Measurements from ENCODE around the gene AP2A2. TPM values are rescaled to one million over a fixed set of nuclear protein-coding genes. Genes with fewer than 3 reads are reported as not detected.

The AP2A2 gene
- total RNA-seq, 6 experiments from 2014 or later, result 41.4 to 66.7 (median 53.8) TPM

GRCh38 chr11:1019321-1019910, 93.7 kb downstream of the AP2A2 start:
- Histone ChIP-seq H3K27ac (no peak overlapping the region), H3K27me3 (no peaks in the 10 kb centered on the region), H3K9me3 (no peaks in the 10 kb centered on the region), H3K4me1 (no peaks in the 10 kb centered on the region), H3K36me3 (no peaks in the 10 kb centered on the region), H3K4me3 (no peak overlapping the region)
- no peak for ATAC-seq
- DNase-seq, result no peak
- TF ChIP-seq CTCF (IDR thresholded peaks at IDR 0.05), result no peak
- no peak for TF ChIP-seq POLR2A (IDR thresholded peaks at IDR 0.05)
- intact Hi-C loops (cut with DNase I), result no loop called here
- WGBS (ENCODE audit: insufficient coverage, low coverage, low lambda C conversion rate, missing lambda C conversion rate), result 43% methylated on average over 4 of the region's 21 CpGs

GRCh38 chr11:1020211-1020905, 94.7 kb downstream of the AP2A2 start:
- H3K9me3 ChIP-seq, result no peaks in the 10 kb centered on the region
- DNase-seq (no peak), ATAC-seq (no peak)
- H3K27ac ChIP-seq, result no peak overlapping the region
- no peaks in the 10 kb centered on the region for H3K36me3 ChIP-seq
- no peaks in the 10 kb centered on the region for H3K27me3 ChIP-seq
- WGBS (ENCODE audit: insufficient coverage, low coverage, low lambda C conversion rate, missing lambda C conversion rate), result no CpG with 5 or more reads among the region's 19 CpGs
- H3K4me3 ChIP-seq, result no peak overlapping the region
- no peaks in the 10 kb centered on the region for H3K4me1 ChIP-seq
- TF ChIP-seq CTCF (IDR thresholded peaks at IDR 0.05) (no peak), POLR2A (IDR thresholded peaks at IDR 0.05) (no peak)
- intact Hi-C loops (cut with DNase I), result no loop called here

GRCh38 chr11:1022411-1022810, 96.7 kb downstream of the AP2A2 start:
- no peak for ATAC-seq
- WGBS (ENCODE audit: insufficient coverage, low coverage, low lambda C conversion rate, missing lambda C conversion rate), result 89% methylated on average over 4 of the region's 7 CpGs

GRCh38 chr11:1022908-1023810, 97.5 kb downstream of the AP2A2 start:
- TF ChIP-seq CTCF (IDR thresholded peaks at IDR 0.05) (no peak), POLR2A (IDR thresholded peaks at IDR 0.05) (no peak)
- ATAC-seq (no peak), DNase-seq (no peak)
- Histone ChIP-seq H3K9me3 (no peaks in the 10 kb centered on the region), H3K27me3 (no peaks in the 10 kb centered on the region), H3K4me1 (no peaks in the 10 kb centered on the region), H3K4me3 (no peak overlapping the region), H3K27ac (no peak overlapping the region), H3K36me3 (no peaks in the 10 kb centered on the region)
- 96% methylated on average over 17 of the region's 28 CpGs for WGBS (ENCODE audit: insufficient coverage, low coverage, low lambda C conversion rate, missing lambda C conversion rate)
- intact Hi-C loops (cut with DNase I), result no loop called here

More at GRCh38 chr11:1022411-1022810, 96.7 kb downstream of the AP2A2 start:
- DNase-seq, result no peak
- intact Hi-C loops (cut with DNase I), result no loop called here
- H3K4me1 ChIP-seq, result no peaks in the 10 kb centered on the region
- H3K4me3 ChIP-seq, result no peak overlapping the region
- H3K9me3 ChIP-seq, result no peaks in the 10 kb centered on the region
- no peak overlapping the region for H3K27ac ChIP-seq
- no peaks in the 10 kb centered on the region for H3K27me3 ChIP-seq
- H3K36me3 ChIP-seq, result no peaks in the 10 kb centered on the region
- TF ChIP-seq POLR2A (IDR thresholded peaks at IDR 0.05), result no peak
